Hematopoietic multipotent progenitor cell treated with erythropoietin and hydrocortisone succinate and interleukin-3 and kit ligand, for 8 days (in vitro differentiated cells): Measurements from ENCODE around the gene KSR2.
"Not testable (repeated sequence)": the region's sequence is repeated elsewhere in the genome, so short reads cannot be mapped to it uniquely, and the experiment has no call there.

ENCODE experiments used
- DNase-seq: peaks from one replicate; pipeline ENCODE4 v3.0.0-alpha.2; 2015

KSR2 gene

GRCh38 chr12:117809509-117809908 lies 159.3 kb downstream of the KSR2 start:
- DNase-seq: no peak

GRCh38 chr12:117807946-117808345 lies 160.8 kb downstream of the KSR2 start:
- DNase-seq: no peak

GRCh38 chr12:117807355-117807754 lies 161.4 kb downstream of the KSR2 start:
- no peak for DNase-seq

GRCh38 chr12:117805865-117806264 lies 162.9 kb downstream of the KSR2 start:
- DNase-seq: no peak

GRCh38 chr12:117803001-117803400 lies 165.8 kb downstream of the KSR2 start:
- DNase-seq: no peak

- not testable (repeated sequence) for DNase-seq
These were observed 168.1 kb downstream of the KSR2 start for GRCh38 chr12:117800711-117801110.

GRCh38 chr12:117797202-117797601 lies 171.6 kb downstream of the KSR2 start:
- DNase-seq: no peak

- no peak for DNase-seq
These were observed 175.8 kb downstream of the KSR2 start for GRCh38 chr12:117792877-117793424.

GRCh38 chr12:117792471-117792870 lies 176.3 kb downstream of the KSR2 start:
- DNase-seq: no peak

- DNase-seq: no peak
These were observed 177.8 kb downstream of the KSR2 start for GRCh38 chr12:117790948-117791347.

GRCh38 chr12:117790198-117790597 lies 178.6 kb downstream of the KSR2 start:
- DNase-seq: no peak

- no peak for DNase-seq
These were observed 179.4 kb downstream of the KSR2 start for GRCh38 chr12:117789195-117789912.

GRCh38 chr12:117778656-117779055 lies 190.1 kb downstream of the KSR2 start:
- no peak for DNase-seq

GRCh38 chr12:117774941-117775775 lies 193.6 kb downstream of the KSR2 start:
- no peak for DNase-seq

GRCh38 chr12:117768860-117769259 lies 199.9 kb downstream of the KSR2 start:
- no peak for DNase-seq

- no peak for DNase-seq
These were observed 202.8 kb downstream of the KSR2 start for GRCh38 chr12:117766008-117766407.

GRCh38 chr12:117762143-117762542 lies 206.6 kb downstream of the KSR2 start:
- no peak for DNase-seq

GRCh38 chr12:117761528-117762100 lies 207.2 kb downstream of the KSR2 start:
- DNase-seq: no peak

- DNase-seq: no peak
These were observed 207.8 kb downstream of the KSR2 start for GRCh38 chr12:117760990-117761389.

GRCh38 chr12:117750657-117751056 lies 218.1 kb downstream of the KSR2 start:
- DNase-seq: no peak

GRCh38 chr12:117749431-117749830 lies 219.4 kb downstream of the KSR2 start:
- no peak for DNase-seq

- not testable (repeated sequence) for DNase-seq
These were observed 222.4 kb downstream of the KSR2 start for GRCh38 chr12:117746358-117746757.

GRCh38 chr12:117744418-117744817 lies 224.4 kb downstream of the KSR2 start:
- DNase-seq: no peak

- DNase-seq: no peak
These were observed 225.0 kb downstream of the KSR2 start for GRCh38 chr12:117743761-117744160.
